Jurkat, Clone E6-1 (cell line): Measurements from ENCODE around the gene FADS2.

Source experiments
- DNase-seq: peaks from one replicate; pipeline ENCODE4 v3.0.0-alpha.2; 2011; ENCODE audit warnings: low read depth, low spot score
- H3K4me3 ChIP-seq: 2 replicates; pipeline ENCODE4 v1.5.1; 2011; ENCODE audit warnings: mild to moderate bottlenecking, low read length, control low read depth, moderate library complexity

Gene FADS2

DNA sequence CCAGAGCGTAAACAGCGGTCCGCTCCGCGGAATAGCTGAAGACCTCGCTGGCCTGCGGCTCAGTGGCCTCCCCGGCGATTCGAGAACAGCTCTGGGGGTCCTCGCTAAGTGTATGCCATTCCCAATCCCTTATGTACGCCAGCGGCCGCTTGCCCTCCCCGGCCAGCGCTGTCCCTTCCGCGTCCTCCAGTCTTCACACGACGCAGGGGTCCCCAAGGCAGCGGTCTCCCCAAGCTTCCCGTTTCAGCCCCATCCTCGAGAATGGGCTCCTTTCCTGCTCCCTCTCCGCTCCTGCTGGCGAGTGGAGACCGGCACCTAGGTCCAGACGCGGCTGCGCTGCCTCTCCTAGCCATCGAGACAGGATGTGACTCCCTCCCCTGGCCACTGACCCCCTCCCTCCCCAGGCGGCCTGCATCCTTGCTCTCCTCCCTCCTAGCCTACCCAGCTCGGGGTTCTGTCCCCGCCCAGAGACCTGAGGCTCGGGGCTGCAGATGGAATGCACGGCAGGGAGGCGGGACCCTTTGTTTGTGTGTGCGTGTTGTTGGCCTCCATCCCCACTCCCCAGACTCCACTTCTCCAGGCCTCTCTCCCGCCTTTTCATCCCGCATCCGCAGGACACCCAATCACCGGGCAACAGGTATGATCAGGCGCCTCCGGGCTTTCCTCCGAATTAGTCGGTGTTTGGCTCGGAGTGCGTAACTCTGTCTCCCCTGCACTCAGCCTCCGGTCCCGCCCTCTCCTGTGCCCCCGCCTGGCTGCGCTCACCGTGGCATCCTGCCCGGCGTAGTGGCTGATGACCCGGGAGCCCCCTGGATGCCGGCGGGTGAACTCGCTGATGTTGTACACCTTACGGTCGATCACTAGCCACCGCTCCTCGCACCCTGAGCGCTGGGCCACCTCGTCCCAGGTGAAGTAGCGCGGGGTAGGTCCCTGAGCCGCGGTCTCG lies 12.0 kb upstream of the FADS2 start:
- peak overlapping the region; percentile 94 for H3K4me3 ChIP-seq
- no peak for DNase-seq

DNA sequence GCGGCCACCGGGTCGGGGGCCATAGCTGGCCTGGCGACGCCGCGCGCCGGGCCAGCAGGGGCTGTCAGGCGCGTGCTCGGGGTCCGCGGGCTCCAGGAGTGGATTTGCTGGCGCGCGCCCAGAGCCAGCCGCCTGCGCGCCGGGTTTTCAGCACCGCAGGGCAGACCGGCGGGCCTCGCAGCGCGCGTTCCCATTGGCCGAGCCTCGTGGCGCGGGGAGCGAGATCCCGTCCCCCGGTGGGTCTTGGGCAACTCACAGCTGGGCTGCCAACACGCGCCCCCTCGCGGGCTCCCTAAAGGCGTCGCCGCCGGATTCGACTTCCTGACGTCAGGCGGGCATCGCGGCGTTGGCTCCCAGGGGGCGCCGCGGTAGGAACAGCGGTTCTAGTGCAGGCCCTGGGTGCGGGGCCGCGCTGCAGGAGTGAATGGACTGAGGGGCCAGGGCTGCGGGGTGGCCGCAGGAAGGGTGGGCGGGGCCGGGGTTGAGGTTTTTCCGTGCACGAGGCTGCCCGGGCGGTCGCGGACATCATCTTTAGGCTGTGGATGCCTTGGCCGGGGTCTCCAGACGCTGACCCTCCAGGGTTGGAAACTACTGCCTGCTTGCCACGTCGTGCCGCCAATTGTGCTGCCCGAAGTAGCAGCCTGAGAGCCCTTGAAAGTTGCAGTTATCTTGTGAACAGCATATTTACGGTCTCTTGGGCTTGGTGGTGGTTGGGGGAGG lies 11.2 kb upstream of the FADS2 start, which contains the start of gene FADS1:
FADS1 (minus strand) TSS at position 268 of the 720 bp plus-strand sequence; CDS start at position 194, 74 bp downstream.
- DNase-seq = peak; percentile 92
- H3K4me3 ChIP-seq = peak within 1 kb of the TSS; percentile 94

DNA sequence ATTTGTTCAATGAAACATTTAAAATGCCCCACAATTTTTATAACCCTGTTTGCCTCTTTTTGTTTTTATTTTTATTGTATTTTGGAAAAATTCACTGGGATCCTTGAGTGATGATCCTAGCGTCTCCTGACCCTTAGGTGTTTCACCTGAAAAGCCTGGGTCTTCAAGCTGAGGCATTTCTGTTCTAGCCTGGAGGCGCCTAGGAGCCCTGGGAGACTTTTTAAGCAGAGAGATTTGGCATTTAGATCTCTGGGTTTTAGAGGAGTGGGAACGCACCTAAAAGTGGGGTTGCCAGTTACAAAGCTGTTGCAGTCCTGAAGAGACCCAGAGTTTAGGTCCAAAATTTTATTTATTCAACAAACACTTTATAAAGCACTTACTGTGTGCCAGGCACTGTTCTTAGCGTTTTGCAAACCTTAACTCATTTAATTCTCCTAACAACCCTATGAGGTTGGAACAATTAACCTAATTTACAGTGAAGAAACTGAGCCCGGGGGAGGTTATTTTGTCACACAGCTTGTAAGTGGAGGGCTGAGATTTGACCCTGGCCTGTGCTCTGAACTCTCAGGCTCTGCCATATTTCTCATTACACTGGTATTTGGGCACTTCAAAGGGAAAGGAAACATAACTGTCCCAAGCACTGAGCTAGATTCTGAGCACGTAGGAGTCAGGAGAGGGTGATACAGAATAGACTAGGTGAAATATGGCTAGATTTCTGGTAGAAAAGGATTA lies 10.5 kb upstream of the FADS2 start:
- DNase-seq = no peak
- peak overlapping the region; percentile 94 for H3K4me3 ChIP-seq

DNA sequence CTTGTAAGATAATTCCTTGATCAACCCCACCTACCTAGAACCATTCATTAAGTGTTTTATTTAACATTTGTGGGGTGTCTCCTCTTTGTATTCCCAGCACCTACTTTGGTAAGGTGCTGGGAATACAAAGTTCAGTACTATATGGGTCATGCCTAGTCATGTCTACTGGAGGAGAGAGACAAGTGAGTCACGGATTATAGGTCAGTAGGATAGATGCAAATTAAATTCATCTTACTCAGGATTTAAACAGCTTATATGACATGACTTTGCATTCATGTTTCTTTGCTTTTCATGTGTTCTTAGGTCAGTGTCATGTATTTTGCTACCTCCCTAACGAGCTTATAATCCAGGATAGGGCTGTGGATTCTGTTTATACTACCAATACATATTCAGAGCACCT lies 7.9 kb upstream of the FADS2 start:
- no peak overlapping the region for H3K4me3 ChIP-seq
- no peak for DNase-seq

DNA sequence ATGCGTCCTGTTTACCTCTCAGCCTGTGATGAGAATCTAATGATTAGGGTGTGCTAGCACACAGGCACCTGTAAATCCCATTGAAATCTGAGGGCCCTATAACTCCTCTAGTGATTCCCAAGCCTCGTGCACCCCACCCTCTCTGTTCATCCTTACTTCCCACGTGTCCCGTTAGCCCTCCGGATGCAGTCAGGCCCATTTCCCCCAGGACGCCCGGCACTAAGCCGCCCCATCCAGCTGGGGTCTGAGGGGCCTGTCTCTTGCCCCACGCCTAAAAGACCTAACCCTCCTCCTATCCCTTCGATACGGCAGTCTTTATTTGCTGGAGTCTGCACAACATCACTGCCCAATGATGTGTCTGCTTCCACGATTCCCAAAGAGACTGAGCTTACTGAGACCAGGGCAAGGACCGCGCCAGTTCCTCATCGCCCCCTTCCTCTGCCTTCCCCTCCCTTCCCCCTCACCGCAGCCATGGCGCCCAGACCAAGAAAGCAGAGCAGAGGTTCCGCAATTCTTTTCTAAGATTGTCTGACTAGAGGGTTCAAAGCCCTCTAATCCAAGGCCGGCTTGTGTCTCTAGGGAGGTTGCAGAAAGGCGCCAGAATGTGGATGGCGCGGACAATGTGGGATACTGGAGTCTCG lies 1.1 kb upstream of the FADS2 start:
- peak overlapping the region; percentile 97 for H3K4me3 ChIP-seq
- no peak for DNase-seq

DNA sequence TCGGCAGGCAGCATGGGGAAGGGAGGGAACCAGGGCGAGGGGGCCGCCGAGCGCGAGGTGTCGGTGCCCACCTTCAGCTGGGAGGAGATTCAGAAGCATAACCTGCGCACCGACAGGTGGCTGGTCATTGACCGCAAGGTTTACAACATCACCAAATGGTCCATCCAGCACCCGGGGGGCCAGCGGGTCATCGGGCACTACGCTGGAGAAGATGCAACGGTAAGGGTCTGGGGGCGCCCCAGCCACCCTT lies 204 bp downstream of the FADS2 start:
- H3K4me3 ChIP-seq = peak overlapping the region; percentile 97
- no peak for DNase-seq

DNA sequence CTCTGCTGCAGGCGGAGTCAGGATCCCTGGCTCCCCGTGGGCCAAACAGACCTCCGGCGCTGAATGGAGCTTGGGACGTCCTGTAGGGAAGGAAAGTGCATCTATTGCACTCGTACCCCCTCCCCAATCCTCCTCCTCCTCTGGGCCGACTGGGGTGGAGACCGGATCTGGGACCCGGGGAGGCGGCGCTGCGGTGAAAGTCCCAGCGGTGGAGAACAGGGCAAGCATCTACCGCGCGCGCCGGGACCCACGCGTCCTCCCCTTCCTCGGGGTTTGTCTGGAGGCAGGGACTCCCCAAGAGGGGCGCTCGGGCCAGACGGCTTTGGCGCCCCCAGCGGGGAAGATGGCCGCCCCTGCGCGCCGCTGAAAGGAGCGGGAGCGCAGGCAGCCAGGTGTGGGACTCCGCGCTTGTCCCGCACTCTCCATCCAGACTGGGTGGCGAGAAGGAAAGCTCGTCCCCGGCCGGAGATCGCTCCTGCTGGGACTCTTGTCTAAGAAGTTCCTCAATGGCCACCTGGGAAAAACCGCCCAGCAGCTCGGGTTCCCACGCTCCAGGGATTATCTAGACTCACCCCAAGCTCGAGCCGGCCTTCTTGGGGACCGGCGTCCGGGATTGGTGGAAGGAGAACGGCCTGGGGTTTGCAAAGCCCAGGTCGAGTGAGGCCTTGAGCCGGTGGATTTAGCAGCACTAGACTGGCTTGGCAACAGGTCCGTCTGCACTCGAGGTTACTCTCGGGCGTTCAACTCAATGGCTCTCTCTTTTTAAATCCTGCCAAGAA lies 718 bp downstream of the FADS2 start:
- no peak for DNase-seq
- peak overlapping the region; percentile 97 for H3K4me3 ChIP-seq

DNA sequence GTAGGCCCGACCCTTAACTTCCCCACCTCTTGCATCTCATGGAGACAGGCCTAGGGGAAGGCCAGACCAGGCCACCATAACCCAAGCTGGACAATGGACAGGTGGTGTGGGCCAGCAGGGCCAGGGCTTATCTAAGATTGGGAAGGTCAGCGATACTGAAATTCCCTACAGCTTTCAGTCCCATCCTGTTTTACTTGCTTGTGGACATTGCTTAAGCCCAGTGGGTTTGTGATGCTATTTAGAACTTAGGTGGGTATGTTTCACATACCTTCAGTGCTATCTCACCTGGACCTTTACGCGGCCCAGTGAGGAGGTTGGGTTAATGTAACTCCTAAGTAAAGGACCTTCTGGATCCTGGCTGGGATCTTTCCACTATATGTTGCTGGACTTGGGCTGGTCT lies 1.7 kb downstream of the FADS2 start:
- DNase-seq = no peak
- H3K4me3 ChIP-seq = peak overlapping the region; percentile 97

DNA sequence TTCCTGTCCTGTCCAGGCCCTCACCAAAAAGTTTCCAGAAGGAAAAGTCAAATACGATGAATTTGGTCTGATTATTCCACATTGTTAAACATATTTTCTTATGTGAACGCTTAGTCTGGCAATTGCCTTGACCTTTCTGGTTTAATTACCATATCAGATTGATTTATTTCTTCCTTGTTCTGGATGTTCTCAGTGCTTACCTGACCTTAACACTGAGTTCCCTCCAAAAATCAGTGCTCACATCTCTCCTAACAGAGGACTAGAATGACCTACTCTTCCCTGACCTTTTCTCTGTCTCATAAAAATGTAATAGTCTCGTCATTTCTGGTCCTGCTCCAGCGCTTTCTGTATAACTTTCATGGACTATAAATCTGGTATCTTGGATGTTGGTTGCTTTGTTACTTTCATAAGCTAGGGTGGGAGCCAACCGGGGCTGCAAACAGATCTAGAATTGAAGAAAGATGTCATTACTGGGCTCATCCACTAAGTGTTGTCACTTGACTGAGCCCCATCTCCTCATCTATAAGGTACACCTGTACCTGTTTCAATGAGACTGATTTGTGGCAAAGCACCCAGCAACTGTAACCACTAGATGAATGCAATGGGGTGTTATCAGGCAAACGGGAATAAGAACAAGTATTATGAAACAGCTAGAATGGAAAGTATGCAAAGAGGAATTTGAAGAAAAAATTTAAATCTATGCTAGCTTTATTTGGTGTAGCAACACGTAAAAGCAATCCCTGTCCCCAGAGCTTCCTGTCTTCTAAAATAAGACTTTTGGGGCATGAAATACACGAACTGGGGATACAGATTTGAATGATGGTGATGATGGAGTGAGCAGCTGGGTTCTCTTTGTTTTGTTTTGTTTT lies 2.4 kb downstream of the FADS2 start:
- no peak for DNase-seq
- H3K4me3 ChIP-seq = peak overlapping the region; percentile 97

DNA sequence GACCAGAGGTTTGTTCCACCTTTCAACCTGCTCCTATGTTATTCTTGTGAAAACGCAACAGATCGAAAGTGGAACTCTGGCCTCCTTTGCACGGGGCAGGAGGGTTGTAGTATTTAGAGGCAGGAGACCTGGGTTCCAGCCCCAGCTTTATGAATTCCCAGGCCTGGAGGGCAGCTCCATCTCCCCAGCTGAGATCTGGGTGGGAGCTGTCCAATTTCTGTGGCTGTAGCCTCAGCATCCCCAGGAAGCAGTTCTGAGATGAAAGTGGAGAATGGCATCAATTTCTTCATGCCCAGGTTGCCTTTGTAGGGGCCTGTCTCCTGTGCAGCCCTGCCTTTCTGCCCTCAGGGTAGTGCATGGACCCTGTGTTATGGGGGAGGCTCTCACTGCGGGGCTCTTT lies 4.1 kb downstream of the FADS2 start:
- no peak overlapping the region; the same call in 1 of the 2 replicates for H3K4me3 ChIP-seq
- DNase-seq = no peak

DNA sequence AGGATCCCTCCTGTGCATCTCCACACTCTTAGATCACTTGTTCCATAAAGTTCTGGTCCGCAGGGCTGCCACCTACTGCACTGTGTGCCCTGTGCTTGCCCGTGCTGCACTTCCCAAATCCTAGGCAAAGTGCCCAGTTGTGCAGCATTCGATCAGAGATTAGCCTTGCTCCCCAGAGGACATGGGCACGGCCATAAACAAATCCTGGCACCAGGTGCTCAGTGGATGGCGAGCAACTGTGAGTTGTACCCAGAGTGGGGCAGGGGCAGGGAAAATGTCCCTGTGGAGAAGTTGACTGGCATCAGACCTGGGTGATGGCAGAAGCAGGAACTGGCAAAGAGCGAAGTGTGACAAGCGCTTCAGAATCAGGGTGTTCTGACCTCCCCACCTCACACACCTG lies 4.7 kb downstream of the FADS2 start:
- DNase-seq = no peak
- H3K4me3 ChIP-seq = peak overlapping the region; percentile 26

DNA sequence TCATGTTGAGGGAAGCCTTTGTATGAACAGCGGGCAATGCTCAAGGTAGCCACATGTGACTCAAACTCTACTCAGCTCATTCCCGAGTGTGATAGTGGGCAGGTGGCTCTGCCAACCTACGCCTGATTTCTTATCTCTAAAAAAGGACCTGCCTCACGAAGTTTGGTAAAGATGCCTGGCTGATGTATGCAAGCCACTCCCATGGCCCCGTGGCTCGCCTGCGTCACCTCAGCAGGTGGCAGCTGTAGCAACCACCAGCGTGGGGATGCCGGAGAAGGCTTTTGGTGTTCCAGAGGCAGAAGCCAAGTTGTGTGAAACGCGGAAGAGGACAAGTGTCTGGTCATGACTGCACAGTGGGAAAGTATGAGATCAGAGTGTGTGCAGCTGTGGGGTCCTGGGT lies 5.4 kb downstream of the FADS2 start:
- H3K4me3 ChIP-seq = peak overlapping the region; percentile 42
- peak; percentile 91 for DNase-seq

DNA sequence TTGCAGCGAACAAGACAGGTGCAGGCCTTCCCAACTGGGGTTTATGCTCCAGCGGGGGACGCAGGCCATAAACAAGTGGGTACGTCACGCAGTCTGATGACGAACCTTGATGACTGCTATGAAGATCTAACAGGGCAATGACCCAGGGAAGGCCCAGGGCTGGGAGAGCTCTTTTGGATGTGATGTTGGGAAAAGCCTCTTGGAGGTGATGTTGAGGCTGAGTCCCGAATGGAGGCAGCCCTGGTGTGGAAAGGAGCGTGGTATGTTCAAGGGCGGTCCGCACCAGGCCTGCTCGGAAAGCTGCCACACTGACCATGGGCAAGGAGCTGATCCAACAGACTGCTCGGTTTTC lies 5.8 kb downstream of the FADS2 start:
- H3K4me3 ChIP-seq = peak overlapping the region; percentile 42
- DNase-seq = no peak

DNA sequence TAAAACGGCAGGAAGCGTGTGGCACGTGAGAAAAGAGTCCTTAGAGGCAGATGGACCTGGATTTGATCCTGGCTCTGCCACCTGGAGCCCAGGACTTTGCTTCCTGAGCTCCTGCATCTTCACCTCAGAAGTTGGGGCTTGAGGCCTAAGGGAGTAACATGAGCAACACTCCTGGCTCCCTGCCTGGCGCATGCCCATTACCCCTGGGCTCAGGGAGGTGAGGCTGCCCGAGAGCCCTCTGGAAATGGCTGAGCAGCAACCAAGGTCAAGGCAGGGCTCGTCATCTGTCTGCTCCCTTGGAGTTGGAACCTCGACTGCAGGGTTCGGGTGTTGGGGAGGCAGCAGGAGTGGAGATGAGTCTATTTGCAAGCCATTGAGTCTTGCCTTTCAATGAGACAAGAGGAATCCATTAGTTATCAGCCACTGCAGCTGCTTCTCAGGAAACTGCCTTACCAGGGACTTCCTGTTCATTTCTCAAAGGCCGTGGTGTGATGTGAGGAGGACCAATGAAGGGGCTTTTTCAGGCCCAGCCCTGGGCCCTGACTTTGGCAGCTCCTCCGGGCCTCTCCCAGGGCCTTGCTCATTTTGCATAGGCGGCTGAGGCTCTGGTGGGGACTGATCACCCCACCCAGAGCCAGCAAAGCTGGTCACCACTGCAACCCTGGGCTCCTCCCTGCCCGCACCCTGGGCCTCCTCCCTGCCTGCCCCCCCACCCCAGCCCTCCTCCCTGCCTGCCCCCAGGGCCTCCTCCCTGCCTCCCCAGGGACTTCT lies 6.4 kb downstream of the FADS2 start:
- DNase-seq = peak; percentile 97
- peak overlapping the region; percentile 42 for H3K4me3 ChIP-seq

DNA sequence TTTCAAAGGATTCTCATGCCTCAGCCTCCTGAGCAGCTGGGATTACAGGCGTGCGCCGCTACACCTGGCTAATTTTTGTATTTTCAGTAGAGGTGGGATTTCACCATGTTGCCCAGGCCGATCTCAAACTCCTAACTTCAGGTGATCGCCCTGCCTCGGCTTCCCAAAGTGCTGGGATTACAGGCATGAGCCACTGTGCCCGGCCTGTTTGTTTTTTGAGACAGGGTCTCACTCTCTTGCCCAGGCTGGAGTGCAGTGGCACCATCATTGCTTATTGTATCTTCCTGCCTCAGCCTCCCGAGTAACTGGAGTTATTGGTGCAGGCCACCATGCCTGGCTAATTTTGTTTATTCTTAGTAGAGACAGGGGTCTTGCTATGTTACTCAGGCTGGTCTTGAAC lies 8.1 kb downstream of the FADS2 start:
- no peak for DNase-seq
- no peak overlapping the region for H3K4me3 ChIP-seq

DNA sequence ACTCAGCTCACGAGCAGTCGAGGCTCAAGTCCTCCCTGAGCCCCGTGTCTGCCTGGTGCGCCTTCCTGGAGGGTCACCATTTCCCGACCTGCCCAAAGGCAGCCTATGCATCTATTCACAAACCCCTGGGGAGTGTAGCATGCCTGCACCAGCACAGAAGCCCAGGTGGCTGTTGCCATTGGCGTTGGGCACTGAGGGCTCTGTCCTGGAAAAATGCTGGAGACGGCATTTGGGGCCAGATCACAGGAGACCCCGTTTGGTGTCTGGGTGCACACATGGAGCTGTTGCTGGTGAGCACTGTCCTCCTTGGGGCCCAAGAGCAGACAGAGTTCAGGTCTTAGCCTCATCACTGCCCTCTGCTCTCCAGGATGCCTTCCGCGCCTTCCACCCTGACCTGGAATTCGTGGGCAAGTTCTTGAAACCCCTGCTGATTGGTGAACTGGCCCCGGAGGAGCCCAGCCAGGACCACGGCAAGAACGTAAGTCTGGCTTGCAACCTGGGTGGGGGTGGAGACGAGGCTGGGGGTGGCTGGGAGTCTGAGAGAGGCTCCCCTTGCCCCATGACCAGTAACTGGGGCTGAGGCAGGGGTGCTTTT lies 9.4 kb downstream of the FADS2 start:
- H3K4me3 ChIP-seq = no peak overlapping the region
- no peak for DNase-seq

DNA sequence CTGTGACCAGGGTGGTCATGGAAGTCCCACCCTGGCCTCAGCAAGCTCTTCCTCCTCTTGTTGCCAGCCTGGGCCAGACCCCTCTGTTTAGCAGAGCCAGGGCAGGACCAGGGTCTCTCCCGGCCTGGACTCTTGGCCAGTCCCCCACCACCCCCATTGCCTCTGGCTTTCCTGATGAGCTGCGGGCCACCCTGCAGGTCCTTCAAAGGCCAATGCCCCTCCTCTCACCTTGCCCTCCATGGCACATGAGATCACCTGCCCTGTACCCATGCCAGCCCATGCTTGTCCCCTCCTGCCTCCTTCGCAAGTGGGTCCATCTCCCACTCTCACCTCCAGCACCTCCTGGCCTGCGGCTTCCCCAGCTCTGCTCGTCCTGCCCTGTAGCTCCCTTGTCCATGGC lies 10.4 kb downstream of the FADS2 start:
- H3K4me3 ChIP-seq = no peak overlapping the region
- DNase-seq = no peak
